Gastroesophageal sphincter (tissue), 3 donors: Measurements from ENCODE around the gene PRCP.

Experiments
- EP300 ChIP-seq: sonication (generic); formaldehyde crosslinking; IDR thresholded peaks from one replicate; pipeline ENCODE4 v1.6.1; 2017; ENCODE audit warnings: antibody characterized with exemption, mild to moderate bottlenecking
- POLR2A ChIP-seq, 2 donors: fragments of 450-650 bp; IDR thresholded peaks; one replicate each; pipeline ENCODE4 v1.6.1; 2017; ENCODE audit warnings: antibody characterized with exemption in 2 of 2, mild to moderate bottlenecking in 2 of 2, moderate library complexity in 1 of 2
- POLR2AphosphoS5 ChIP-seq: sonication (generic); formaldehyde crosslinking; IDR thresholded peaks from one replicate; pipeline ENCODE4 v1.6.1; 2017; ENCODE audit warnings: antibody characterized with exemption
- TF ChIP-seq, protein P1 (sequence below), 4 experiments: fragments of 200-600 bp in 2 of 4; fragments of 450-650 bp in 2 of 4; sonication (generic) in 1 of 4; IDR thresholded peaks; one replicate each; pipeline ENCODE4 v1.5.1; 2017 to 2019; ENCODE audit warnings: antibody characterized with exemption in 4 of 4, mild to moderate bottlenecking in 2 of 4, moderate library complexity in 2 of 4

DNA sequence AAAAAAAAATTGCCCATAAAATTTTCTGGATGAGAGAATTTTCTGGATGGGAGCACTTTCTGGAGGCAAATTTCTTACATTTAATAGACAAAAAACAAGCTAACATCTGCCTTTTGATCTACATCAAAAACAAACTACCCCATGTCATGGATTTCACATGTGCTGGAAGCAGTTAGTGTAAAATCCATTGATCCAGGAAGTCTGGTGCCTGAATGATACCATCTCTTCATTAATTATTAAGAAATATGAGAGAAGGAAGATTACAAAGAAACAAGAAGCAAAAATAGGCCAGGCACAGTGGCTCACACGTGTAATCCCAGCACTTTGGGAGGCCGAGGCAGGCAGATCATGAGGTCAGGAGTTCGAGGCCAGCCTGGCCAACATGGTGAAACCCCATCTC is 113.4 kb downstream of the PRCP start:
- TF ChIP-seq, protein P1, sequence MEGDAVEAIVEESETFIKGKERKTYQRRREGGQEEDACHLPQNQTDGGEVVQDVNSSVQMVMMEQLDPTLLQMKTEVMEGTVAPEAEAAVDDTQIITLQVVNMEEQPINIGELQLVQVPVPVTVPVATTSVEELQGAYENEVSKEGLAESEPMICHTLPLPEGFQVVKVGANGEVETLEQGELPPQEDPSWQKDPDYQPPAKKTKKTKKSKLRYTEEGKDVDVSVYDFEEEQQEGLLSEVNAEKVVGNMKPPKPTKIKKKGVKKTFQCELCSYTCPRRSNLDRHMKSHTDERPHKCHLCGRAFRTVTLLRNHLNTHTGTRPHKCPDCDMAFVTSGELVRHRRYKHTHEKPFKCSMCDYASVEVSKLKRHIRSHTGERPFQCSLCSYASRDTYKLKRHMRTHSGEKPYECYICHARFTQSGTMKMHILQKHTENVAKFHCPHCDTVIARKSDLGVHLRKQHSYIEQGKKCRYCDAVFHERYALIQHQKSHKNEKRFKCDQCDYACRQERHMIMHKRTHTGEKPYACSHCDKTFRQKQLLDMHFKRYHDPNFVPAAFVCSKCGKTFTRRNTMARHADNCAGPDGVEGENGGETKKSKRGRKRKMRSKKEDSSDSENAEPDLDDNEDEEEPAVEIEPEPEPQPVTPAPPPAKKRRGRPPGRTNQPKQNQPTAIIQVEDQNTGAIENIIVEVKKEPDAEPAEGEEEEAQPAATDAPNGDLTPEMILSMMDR (IDR thresholded peaks at IDR 0.05), result no peak
- TF ChIP-seq POLR2A (IDR thresholded peaks at IDR 0.05) (no peak), POLR2AphosphoS5 (no peak), EP300 (no peak)
